Thyroid gland (tissue), 4 donors: ENCODE data around the gene STK4.

Source experiments
- CTCF ChIP-seq, 6 experiments: fragments of 200-600 bp in 3 of 6; fragments of 450-650 bp in 3 of 6; sonication (generic) in 3 of 6; IDR thresholded peaks; one replicate each; pipeline ENCODE4 v1.5.1; 2016 to 2019; ENCODE audit warnings: antibody characterized with exemption in 6 of 6, mild to moderate bottlenecking in 2 of 6, inconsistent platforms in 1 of 6, moderate library complexity in 1 of 6
- POLR2A ChIP-seq, 2 donors: fragments of 450-650 bp; IDR thresholded peaks; one replicate each; pipeline ENCODE4 v1.6.1; 2017; ENCODE audit warnings: antibody characterized with exemption in 2 of 2, mild to moderate bottlenecking in 2 of 2, moderate library complexity in 1 of 2

GRCh38 chr20:44962483-44962882 lies 3.8 kb upstream of the STK4 start:
- TF ChIP-seq POLR2A (IDR thresholded peaks at IDR 0.05): no peak
- TF ChIP-seq CTCF (IDR thresholded peaks at IDR 0.05): no peak
